Left ventricle myocardium inferior (tissue), 1 donor: ENCODE results near the gene RFLNA. TPM values are rescaled to one million over a fixed set of nuclear protein-coding genes. Genes with fewer than 3 reads are reported as not detected.

ENCODE experiments used
- DNase-seq: peaks from one replicate; pipeline ENCODE4 v3.0.0-alpha.2; 2020
- H3K27ac ChIP-seq: fragments of 200-600 bp; replicated peaks from 2 replicates; pipeline ENCODE4 v1.8.0; 2021
- H3K27me3 ChIP-seq: fragments of 200-600 bp; 2 replicates; pipeline ENCODE4 v1.8.0; 2021; ENCODE audit warnings: low read depth
- H3K36me3 ChIP-seq: fragments of 200-600 bp; 2 replicates; pipeline ENCODE4 v1.8.0; 2021
- H3K4me1 ChIP-seq: fragments of 200-600 bp; 2 replicates; pipeline ENCODE4 v1.8.0; 2021
- H3K4me3 ChIP-seq: fragments of 200-600 bp; 2 replicates; pipeline ENCODE4 v1.8.0; 2021; ENCODE audit warnings: mild to moderate bottlenecking, moderate library complexity
- H3K9me3 ChIP-seq: fragments of 200-600 bp; replicated peaks from 2 replicates; pipeline ENCODE4 v1.8.0; 2021
- intact Hi-C: fragments of 100-400 bp; cut with micrococcal nuclease; formaldehyde crosslinking; loops from one replicate; pipeline ENCODE4 v1.11.0; 2022
- total RNA-seq: library from RNA; stranded (reverse); fragmentation: NEBNext Ultra II Directional; extraction: Animal tissue kit (Norgen Biotek cat#: 25700); gene quantifications from one replicate; pipeline ENCODE4 v1.2.1, GENCODE V29; 2021
- TF ChIP-seq, protein P1 (sequence below): fragments of 200-600 bp; IDR thresholded peaks from 2 replicates; pipeline ENCODE4 v1.8.0; 2021; ENCODE audit warnings: antibody characterized with exemption, mild to moderate bottlenecking, borderline replicate concordance
- donor health status: DM: no; HTN: yes; CAD: no; lungs with severe emphysema.

The RFLNA gene
- total RNA-seq, 1 donor from 2014 or later: 0.27 TPM

DNA sequence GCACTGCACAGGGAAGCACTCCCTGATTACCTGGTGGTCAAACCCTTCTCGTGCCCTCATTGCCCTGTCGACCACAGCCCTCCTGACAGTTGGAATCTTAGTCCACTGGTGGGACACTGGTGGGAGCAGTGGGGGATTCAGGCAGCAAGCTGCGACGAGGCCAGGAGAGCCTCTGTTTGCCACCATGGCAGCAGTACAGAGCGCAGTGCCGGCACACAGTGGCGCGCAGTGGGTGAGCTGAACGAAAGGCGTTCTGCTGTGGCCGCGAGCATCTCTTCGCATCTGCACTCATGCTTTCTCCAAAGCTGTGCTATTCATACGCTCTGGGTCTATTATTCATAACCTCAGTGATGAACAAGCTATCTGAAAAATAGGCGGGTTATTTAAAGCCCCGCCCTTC is 14.3 kb downstream of the RFLNA start:
- Histone ChIP-seq H3K27me3 (no peaks in the 10 kb centered on the region), H3K27ac (no peak overlapping the region), H3K9me3 (no peaks in the 10 kb centered on the region), H3K36me3 (no peaks in the 10 kb centered on the region), H3K4me1 (no peaks in the 10 kb centered on the region), H3K4me3 (no peak overlapping the region)
- TF ChIP-seq, protein P1, sequence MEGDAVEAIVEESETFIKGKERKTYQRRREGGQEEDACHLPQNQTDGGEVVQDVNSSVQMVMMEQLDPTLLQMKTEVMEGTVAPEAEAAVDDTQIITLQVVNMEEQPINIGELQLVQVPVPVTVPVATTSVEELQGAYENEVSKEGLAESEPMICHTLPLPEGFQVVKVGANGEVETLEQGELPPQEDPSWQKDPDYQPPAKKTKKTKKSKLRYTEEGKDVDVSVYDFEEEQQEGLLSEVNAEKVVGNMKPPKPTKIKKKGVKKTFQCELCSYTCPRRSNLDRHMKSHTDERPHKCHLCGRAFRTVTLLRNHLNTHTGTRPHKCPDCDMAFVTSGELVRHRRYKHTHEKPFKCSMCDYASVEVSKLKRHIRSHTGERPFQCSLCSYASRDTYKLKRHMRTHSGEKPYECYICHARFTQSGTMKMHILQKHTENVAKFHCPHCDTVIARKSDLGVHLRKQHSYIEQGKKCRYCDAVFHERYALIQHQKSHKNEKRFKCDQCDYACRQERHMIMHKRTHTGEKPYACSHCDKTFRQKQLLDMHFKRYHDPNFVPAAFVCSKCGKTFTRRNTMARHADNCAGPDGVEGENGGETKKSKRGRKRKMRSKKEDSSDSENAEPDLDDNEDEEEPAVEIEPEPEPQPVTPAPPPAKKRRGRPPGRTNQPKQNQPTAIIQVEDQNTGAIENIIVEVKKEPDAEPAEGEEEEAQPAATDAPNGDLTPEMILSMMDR: no peak
- no peak for DNase-seq
- intact Hi-C loops: no loop called here

DNA sequence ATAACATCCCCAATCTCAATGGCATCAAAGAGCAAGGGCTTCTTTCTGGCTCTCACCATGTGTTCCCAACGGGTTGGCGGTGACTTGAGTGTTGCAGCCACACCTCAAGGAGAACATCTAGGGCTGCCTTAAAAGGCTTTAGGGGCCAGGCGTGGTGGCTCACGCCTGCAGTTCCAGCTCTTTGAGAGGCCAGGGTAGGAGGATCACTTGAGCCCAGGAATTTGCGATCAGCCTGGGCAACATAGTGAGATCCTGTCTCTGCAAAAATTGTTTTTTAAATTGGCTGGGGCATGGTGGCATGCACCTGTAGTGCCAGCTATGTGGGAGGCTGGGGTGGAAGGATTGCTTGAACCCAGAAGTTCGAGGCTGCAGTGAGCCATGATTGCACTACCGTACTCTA is 14.9 kb downstream of the RFLNA start:
- intact Hi-C loops: no loop called here

DNA sequence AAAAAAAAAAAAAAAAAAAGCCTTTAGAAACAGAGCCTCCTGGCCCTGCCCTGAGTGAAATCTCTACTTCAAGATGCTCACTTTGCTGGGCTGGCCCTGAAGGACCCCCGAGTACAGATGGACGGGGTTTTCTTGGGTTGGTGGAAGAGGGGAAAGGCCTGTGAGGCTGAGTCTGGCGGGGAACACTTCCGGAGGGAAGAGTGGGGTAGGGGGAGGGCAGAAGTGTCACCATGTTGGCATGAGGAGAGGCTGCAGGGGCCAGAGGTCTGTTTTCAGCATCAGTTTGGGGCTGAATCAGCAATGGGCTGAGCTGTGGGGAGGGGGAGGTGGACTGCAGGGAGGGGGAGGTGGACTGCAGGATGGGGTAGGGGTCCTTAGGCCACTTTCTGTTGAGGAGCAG is 15.3 kb downstream of the RFLNA start:
- Histone ChIP-seq H3K36me3 (no peaks in the 10 kb centered on the region), H3K4me1 (no peaks in the 10 kb centered on the region), H3K27me3 (no peaks in the 10 kb centered on the region), H3K4me3 (no peak overlapping the region), H3K9me3 (no peaks in the 10 kb centered on the region), H3K27ac (no peak overlapping the region)
- DNase-seq: no peak
- TF ChIP-seq, protein P1: no peak
- intact Hi-C loops: no loop called here

More for the DNA sequence above, 14.9 kb downstream of the RFLNA start:
- Histone ChIP-seq H3K4me3 (no peak overlapping the region), H3K27me3 (no peaks in the 10 kb centered on the region), H3K27ac (no peak overlapping the region), H3K9me3 (no peaks in the 10 kb centered on the region), H3K4me1 (no peaks in the 10 kb centered on the region), H3K36me3 (no peaks in the 10 kb centered on the region)
- DNase-seq: no peak
- TF ChIP-seq, protein P1: no peak

DNA sequence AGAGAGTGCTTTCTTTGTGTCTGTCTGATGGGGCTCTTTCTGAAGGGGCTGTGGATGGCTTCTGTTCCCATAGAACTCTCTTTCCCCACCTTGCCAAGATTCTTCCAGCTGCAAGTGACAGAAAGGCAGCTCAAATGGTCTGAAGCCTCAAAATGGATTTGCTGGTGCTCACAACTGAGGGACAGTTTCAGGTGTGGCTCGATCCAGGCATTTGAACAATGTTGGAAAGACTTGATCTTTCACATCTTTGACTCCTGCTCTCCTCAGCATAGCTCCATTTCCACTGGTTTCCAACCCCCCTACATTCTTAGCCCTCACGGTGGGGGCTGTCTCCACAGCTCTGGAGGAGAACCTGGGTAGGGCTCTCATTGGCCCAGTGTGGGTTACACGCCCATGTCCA is 15.9 kb downstream of the RFLNA start:
- H3K36me3 ChIP-seq: no peaks in the 10 kb centered on the region
- DNase-seq: no peak
- intact Hi-C loops: no loop called here
- H3K4me3 ChIP-seq: no peak overlapping the region
- H3K4me1 ChIP-seq: no peaks in the 10 kb centered on the region
- TF ChIP-seq, protein P1: no peak
- no peak overlapping the region for H3K27ac ChIP-seq
- no peaks in the 10 kb centered on the region for H3K27me3 ChIP-seq
- H3K9me3 ChIP-seq: no peaks in the 10 kb centered on the region

DNA sequence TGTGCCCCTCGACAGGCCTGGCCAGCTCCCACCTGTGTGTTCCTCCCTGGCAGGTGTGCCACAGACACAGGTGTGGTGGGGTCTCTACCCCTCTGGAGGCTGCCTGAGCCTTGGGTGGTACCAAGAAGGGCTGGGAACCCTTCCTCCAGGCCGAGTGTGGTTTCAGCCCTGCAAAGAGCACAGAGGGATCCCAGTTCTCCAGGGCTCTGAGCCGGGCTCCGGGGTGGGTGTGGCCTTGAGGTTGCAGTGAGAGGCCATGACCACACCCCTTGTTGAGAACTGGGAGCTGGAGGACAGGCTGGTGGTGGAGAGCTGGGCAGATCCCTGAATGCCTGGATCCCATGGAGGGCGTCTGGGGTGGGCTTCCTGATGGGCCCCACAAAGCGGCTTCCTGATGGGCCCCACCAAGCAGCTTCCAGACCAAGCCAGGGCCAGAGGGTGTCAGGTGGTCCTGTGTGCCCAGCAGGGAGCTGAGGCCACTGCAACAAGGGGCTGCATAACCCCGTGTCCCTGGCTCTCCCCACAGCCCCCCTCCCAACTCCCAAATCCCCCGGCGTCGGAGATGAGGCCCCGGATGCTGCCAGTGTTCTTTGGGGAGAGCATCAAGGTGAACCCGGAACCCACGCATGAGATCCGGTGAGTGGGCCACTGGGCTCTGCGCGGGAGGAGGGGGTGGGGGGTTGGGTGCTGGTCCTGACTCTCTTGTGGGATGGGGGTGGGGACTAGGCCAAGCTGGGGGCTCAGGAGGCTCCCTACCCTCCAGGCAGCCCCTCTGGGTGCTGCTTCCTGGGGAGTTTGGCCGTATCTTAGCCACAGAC is 16.6 kb downstream of the RFLNA start:
- H3K9me3 ChIP-seq: no peaks in the 10 kb centered on the region
- no peaks in the 10 kb centered on the region for H3K36me3 ChIP-seq
- H3K27ac ChIP-seq: no peak overlapping the region
- no peak for DNase-seq
- no peak overlapping the region for H3K4me3 ChIP-seq
- H3K27me3 ChIP-seq: no peaks in the 10 kb centered on the region
- intact Hi-C loops: no loop called here
- TF ChIP-seq, protein P1: no peak
- no peaks in the 10 kb centered on the region for H3K4me1 ChIP-seq
